Epithelial cell of esophagus (primary cell): Measurements from ENCODE around the gene CMTR1.

Experiments used
- DNase-seq: peaks from one replicate; pipeline ENCODE4 v3.0.0; 2010; ENCODE audit warnings: low read depth
- H3K4me3 ChIP-seq: 2 replicates; pipeline ENCODE4 v1.5.1; 2011; ENCODE audit warnings: mild to moderate bottlenecking, low read length, control low read depth
- CTCF ChIP-seq: IDR thresholded peaks from 2 replicates; pipeline ENCODE4 v1.5.1; 2011; ENCODE audit warnings: low read depth, mild to moderate bottlenecking, low read length, control low read depth, inconsistent platforms; ENCODE audit not compliant: insufficient read depth; ENCODE audit errors: missing control alignments

CMTR1 gene

GRCh38 chr6:37487591-37488380 is 54.8 kb downstream of the CMTR1 start:
- no peak overlapping the region for H3K4me3 ChIP-seq
- no peak for DNase-seq
- no peak for TF ChIP-seq CTCF

- peak; percentile 15 for DNase-seq
- H3K4me3 ChIP-seq, result no peak overlapping the region
- no peak for TF ChIP-seq CTCF
Measured at GRCh38 chr6:37488476-37488875, 55.5 kb downstream of the CMTR1 start.

GRCh38 chr6:37489697-37490336 is 56.8 kb downstream of the CMTR1 start:
- no peak for DNase-seq
- H3K4me3 ChIP-seq, result no peak overlapping the region
- TF ChIP-seq CTCF, result peak; percentile 7

- H3K4me3 ChIP-seq, result no peak overlapping the region
- no peak for TF ChIP-seq CTCF
- no peak for DNase-seq
Measured at GRCh38 chr6:37490536-37491170, 57.6 kb downstream of the CMTR1 start.

- no peak for DNase-seq
- TF ChIP-seq CTCF, result no peak
- H3K4me3 ChIP-seq, result no peak overlapping the region
Measured at GRCh38 chr6:37491171-37491829, 58.3 kb downstream of the CMTR1 start.

GRCh38 chr6:37491830-37492208 is 58.8 kb downstream of the CMTR1 start:
- no peak overlapping the region for H3K4me3 ChIP-seq
- TF ChIP-seq CTCF, result no peak
- DNase-seq, result no peak
